Activated CD8-positive, alpha-beta T cell treated with anti-CD3 and anti-CD28 coated beads for 36 hours (primary cell): Measurements from ENCODE around the gene PTPRD. TPM values are rescaled to one million over a fixed set of nuclear protein-coding genes. Genes with fewer than 3 reads are reported as not detected.

Experiments
- ATAC-seq: fragments of 200-7000 bp; cut with Tn5 transposase; one replicate; pipeline ENCODE4 v1.10.0; 2021; ENCODE audit warnings: mild to moderate bottlenecking, moderate library complexity
- CTCF ChIA-PET: fragments of 350-600 bp; sonication (Branson Sonifier 250); formaldehyde crosslinking; loops from one replicate; lab custom pipeline; 2021; ENCODE audit warnings: antibody characterized with exemption; lab: Charles Lee
- POLR2A ChIA-PET: fragments of 350-600 bp; sonication (Branson Sonifier 250); formaldehyde crosslinking; loops from one replicate; lab custom pipeline; 2021; ENCODE audit warnings: antibody characterized with exemption; lab: Charles Lee
- DNase-seq: peaks from one replicate; pipeline ENCODE4 v3.0.0-alpha.2; 2020
- H3K27ac Mint-ChIP-seq: one replicate; pipeline ENCODE4 v1.8.0; 2021; ENCODE audit warnings: mild to moderate bottlenecking, mixed read lengths
- H3K27me3 Mint-ChIP-seq: one replicate; pipeline ENCODE4 v1.8.0; 2021; ENCODE audit warnings: mixed read lengths
- H3K36me3 Mint-ChIP-seq: one replicate; pipeline ENCODE4 v1.8.0; 2021; ENCODE audit warnings: low read depth, mixed read lengths
- H3K4me1 Mint-ChIP-seq: one replicate; pipeline ENCODE4 v1.8.0; 2021; ENCODE audit warnings: low read depth, mixed read lengths
- H3K4me3 Mint-ChIP-seq: one replicate; pipeline ENCODE4 v1.8.0; 2021; ENCODE audit warnings: mild to moderate bottlenecking, moderate library complexity, mixed read lengths
- H3K9me3 Mint-ChIP-seq: one replicate; pipeline ENCODE4 v1.8.0; 2021; ENCODE audit warnings: mixed read lengths
- intact Hi-C: fragments of 100-400 bp; cut with micrococcal nuclease; formaldehyde crosslinking; loops from one replicate; pipeline ENCODE4 v1.10.0; 2022
- total RNA-seq, 2 experiments: library from RNA; stranded (reverse); gene quantifications; one replicate each; pipeline ENCODE4 v1.2.3, GENCODE V29; 2021
- TF ChIP-seq, protein P1 (sequence below): fragments of 200-600 bp; IDR thresholded peaks from one replicate; pipeline ENCODE4 v1.8.0; 2022; ENCODE audit warnings: antibody characterized with exemption, mild to moderate bottlenecking

Gene PTPRD
- total RNA-seq, 2 experiments from 2014 or later = not detected

DNA sequence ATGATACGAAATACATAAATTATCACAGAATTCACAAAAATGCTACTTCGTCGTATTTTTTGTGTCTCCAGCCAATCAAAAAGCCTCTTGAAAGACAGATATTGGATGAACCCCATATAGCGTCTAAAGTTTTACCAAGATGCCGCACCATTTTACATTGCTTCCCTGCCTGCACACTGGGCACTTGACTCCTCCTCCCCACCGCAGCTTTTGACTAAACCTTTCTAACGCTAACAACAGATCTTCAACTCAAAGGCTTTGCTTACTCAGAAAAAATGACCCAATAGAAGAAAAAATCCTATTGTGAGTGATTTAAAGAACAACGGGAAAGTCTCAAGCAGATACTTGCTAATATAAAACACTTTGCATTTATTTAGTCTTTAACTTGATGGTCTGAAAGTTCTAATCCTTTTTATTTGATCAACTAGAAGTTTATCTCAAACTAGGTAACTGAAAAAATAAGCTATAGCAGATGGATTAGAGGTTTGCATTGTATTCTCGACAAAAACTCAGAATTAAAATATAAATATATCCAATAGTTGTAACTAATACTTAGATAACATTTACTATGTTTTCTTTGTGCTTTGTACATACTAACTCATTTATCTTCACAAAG is 2204.1 kb downstream of the PTPRD start:
- ChIA-PET CTCF (interaction anchor here (1.7 kb wide), 1 partner anchor 32 kb away, joined by 3 read pairs; no protein-coding TSS in a partner anchor), POLR2A (no interaction called here)
- TF ChIP-seq, protein P1, sequence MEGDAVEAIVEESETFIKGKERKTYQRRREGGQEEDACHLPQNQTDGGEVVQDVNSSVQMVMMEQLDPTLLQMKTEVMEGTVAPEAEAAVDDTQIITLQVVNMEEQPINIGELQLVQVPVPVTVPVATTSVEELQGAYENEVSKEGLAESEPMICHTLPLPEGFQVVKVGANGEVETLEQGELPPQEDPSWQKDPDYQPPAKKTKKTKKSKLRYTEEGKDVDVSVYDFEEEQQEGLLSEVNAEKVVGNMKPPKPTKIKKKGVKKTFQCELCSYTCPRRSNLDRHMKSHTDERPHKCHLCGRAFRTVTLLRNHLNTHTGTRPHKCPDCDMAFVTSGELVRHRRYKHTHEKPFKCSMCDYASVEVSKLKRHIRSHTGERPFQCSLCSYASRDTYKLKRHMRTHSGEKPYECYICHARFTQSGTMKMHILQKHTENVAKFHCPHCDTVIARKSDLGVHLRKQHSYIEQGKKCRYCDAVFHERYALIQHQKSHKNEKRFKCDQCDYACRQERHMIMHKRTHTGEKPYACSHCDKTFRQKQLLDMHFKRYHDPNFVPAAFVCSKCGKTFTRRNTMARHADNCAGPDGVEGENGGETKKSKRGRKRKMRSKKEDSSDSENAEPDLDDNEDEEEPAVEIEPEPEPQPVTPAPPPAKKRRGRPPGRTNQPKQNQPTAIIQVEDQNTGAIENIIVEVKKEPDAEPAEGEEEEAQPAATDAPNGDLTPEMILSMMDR = no peak
- intact Hi-C loops = no loop called here
- no peaks in the 10 kb centered on the region for H3K9me3 Mint-ChIP-seq
- no peaks in the 10 kb centered on the region for H3K27me3 Mint-ChIP-seq
- no peaks in the 10 kb centered on the region for H3K36me3 Mint-ChIP-seq
- H3K27ac Mint-ChIP-seq = no peak overlapping the region
- DNase-seq = no peak
- no peak for ATAC-seq
- H3K4me1 Mint-ChIP-seq = no peaks in the 10 kb centered on the region
- H3K4me3 Mint-ChIP-seq = no peak overlapping the region

DNA sequence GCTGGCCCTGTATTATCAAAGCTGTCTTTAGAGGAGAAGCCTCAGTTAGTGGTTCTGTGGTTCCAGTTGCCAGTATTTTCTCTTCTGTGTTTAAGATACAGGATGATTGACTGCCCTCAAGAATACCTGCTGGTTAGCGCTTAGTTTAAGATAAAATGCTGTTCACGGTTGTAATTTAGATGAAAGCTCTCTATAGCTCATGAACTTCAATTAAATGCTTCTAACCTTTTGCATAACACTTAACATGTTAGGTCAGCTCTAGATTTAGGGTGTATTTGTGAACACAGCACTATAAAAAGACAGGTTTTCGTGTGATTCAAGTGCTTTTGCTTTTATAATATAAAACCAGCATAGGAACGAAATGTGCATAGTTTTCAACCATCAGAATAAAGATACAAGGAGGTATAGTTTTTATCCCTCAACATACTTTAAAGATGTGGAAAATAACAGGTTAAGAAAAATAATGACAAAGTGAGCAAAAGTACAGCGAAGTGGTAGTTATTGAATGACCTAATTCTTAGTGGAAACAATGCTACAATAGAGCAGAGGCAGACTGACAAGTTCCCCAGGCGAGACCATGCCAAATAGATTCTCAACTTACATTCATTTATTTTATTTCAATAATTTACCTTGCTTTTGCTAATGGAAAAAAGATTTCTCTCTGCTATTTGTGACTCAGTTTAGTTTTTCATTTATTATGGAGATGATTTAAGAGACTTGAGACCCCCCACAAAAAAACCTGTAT is 2210.7 kb downstream of the PTPRD start:
- ATAC-seq (no peak), DNase-seq (no peak)
- no peaks in the 10 kb centered on the region for H3K4me1 Mint-ChIP-seq
- ChIA-PET POLR2A (no interaction called here), CTCF (no interaction called here)
- intact Hi-C loops = no loop called here
- H3K27ac Mint-ChIP-seq = no peak overlapping the region
- H3K27me3 Mint-ChIP-seq = no peaks in the 10 kb centered on the region
- TF ChIP-seq, protein P1 = no peak
- H3K4me3 Mint-ChIP-seq = no peak overlapping the region
- H3K9me3 Mint-ChIP-seq = no peaks in the 10 kb centered on the region
- no peaks in the 10 kb centered on the region for H3K36me3 Mint-ChIP-seq

DNA sequence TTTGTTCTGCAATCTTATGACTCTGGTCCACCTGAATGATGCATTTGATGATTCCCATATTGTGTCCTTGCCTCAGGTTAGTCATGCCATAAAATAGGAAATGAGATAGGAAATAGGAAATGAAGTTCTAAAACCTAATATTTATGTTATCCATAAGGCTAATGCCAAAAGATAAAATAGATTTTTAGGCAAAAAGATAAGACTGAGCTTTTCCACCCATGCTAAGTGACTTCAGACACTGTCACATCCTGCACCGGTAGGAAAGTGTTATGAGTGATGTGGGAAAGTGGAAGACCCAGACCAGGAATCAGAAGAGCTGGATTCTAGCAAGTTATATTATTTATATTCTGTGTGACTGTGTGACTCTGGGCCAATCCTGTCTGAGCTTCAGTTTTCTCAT is 2212.4 kb downstream of the PTPRD start:
- ATAC-seq (no peak), DNase-seq (no peak)
- TF ChIP-seq, protein P1 = no peak
- Mint-ChIP-seq H3K27me3 (no peaks in the 10 kb centered on the region), H3K9me3 (no peaks in the 10 kb centered on the region), H3K36me3 (no peaks in the 10 kb centered on the region), H3K4me3 (no peak overlapping the region), H3K27ac (no peak overlapping the region), H3K4me1 (no peaks in the 10 kb centered on the region)
- ChIA-PET CTCF (no interaction called here), POLR2A (no interaction called here)
- intact Hi-C loops = no loop called here

DNA sequence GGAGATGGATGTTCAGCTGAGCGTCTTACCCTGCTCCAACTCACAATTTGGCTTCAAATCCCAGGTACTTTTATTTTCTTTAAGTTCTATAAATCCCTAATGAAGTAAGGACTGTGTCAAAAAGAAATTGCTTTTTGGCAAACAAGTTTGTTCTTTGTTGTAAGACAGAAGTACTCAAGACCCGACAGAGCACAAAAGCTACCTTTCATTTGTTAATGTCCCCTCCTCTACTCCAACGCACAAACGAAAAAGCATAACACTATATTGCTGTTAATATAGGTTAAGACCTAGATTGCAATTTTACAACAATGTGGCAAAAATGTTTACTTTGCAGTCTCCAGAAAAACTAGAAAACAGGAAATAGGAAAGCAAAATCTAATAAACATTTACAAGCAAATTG is 2217.8 kb downstream of the PTPRD start:
- Mint-ChIP-seq H3K4me1 (no peaks in the 10 kb centered on the region), H3K36me3 (no peaks in the 10 kb centered on the region), H3K9me3 (no peaks in the 10 kb centered on the region), H3K4me3 (no peak overlapping the region), H3K27me3 (peaks cover 2% of the 10 kb centered on the region), H3K27ac (no peak overlapping the region)
- intact Hi-C loops = no loop called here
- TF ChIP-seq, protein P1 = no peak
- ATAC-seq (no peak), DNase-seq (no peak)
- CTCF ChIA-PET = no interaction called here
- POLR2A ChIA-PET = no interaction called here

DNA sequence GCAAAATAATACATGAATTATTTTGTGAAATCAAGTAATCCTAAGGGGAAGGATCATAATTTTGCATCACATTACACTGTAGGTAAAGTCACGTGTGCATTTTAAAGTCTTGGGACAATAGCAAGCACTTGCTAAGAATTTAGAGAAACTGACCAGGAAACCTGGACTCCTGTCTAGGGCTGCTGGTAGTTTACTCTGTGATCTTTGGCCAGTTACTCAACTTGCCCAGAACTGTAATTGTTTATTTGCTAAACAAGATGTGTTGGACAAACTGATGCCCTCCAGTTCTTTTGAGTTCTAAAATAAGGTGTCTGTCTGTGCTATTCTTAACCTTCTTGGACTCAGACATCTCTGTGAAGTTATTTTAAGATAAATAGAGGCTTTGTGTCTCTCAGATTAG is 2218.5 kb downstream of the PTPRD start:
- intact Hi-C loops = no loop called here
- TF ChIP-seq, protein P1 = no peak
- no peak for DNase-seq
- POLR2A ChIA-PET = no interaction called here
- CTCF ChIA-PET = no interaction called here
- no peaks in the 10 kb centered on the region for H3K36me3 Mint-ChIP-seq
- H3K9me3 Mint-ChIP-seq = no peaks in the 10 kb centered on the region
- H3K4me1 Mint-ChIP-seq = no peaks in the 10 kb centered on the region
- H3K27me3 Mint-ChIP-seq = peaks cover 2% of the 10 kb centered on the region
- H3K4me3 Mint-ChIP-seq = no peak overlapping the region
- no peak overlapping the region for H3K27ac Mint-ChIP-seq
- ATAC-seq = no peak
